Measurements from ENCODE around the gene SLC2A6. TPM values are rescaled to one million over a fixed set of nuclear protein-coding genes. Genes with fewer than 3 reads are reported as not detected.

SLC2A6 gene
- total and polyA plus RNA-seq, 2 of the 8 experiments (the other 6 are each of a cell fraction or from before 2014, with no cell fraction given) = 16.6 to 17.8 TPM

DNA sequence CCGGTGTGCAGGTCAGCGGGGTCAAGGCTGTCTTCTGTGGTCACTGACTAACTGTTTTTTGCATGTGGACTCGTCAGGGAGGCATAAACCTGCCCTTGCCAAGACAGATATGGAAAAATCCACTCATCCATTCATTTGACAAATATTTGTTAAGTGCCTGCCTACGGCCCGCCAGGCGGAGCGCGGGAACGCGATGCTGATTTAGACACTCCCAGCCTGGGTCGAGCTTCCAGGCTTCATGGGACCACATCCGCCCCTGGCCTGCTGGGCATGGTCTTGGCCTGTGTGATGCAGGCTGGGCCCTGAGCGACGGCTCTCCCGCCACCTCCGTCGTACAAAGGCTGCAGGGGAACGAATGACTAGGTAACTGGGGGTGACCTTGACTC lies 27.7 kb upstream of the SLC2A6 start:
- no peak for TF ChIP-seq JUND (IDR thresholded peaks at IDR 0.05; ENCODE audit: low read length)
- TF ChIP-seq KDM4A (IDR thresholded peaks at IDR 0.05; ENCODE audit: low read depth, low read length, severe bottlenecking) = no peak
- Histone ChIP-seq H3K23me2 (ENCODE audit: low read depth, low read length) (peaks cover 3% of the 10 kb centered on the region), H3K18ac (ENCODE audit: extremely low read depth, low read length) (no peak overlapping the region), H3K27me3 (replicated peaks in 1 of 4; ENCODE audit: control insufficient read depth in 3 of 4, extremely low read depth in 1 of 4, insufficient read depth in 3 of 4, low read length in 3 of 4) (peaks cover 0 to 2% (median 0%) of the 10 kb centered on the region in 4 experiments; a peak in 2 of 7 replicates), H2AK5ac (ENCODE audit: low read depth, low read length) (no peak overlapping the region), H2BK20ac (ENCODE audit: low read length) (no peak overlapping the region), H3K36me3 (ENCODE audit: control insufficient read depth in 2 of 4, insufficient read depth in 4 of 4, low read length in 3 of 4) (no peaks in the 10 kb centered on the region), H3K4me2 (ENCODE audit: insufficient read depth in 1 of 2, low read depth in 2 of 2, low read length in 2 of 2) (no peak overlapping the region), H3K14ac (ENCODE audit: insufficient read length) (no peak overlapping the region), H2BK5ac (ENCODE audit: low read depth, low read length) (no peak overlapping the region), H3K4me3 (ENCODE audit: extremely low read depth in 1 of 4, insufficient read depth in 2 of 4, low read depth in 3 of 4, low read length in 4 of 4) (no peak overlapping the region), H2BK120ac (replicated peaks; ENCODE audit: low read depth, low read length) (no peak overlapping the region), H3K9ac (replicated peaks in 1 of 4; ENCODE audit: extremely low read depth in 1 of 4, low read depth in 3 of 4, low read length in 3 of 4) (no peak overlapping the region), H4K8ac (ENCODE audit: extremely low read depth, insufficient read depth, low read length) (peak overlapping the region; percentile 79; the same call in 1 of the 2 replicates), H4K5ac (ENCODE audit: insufficient read length, low read depth, low read length) (no peak overlapping the region), H3K79me1 (ENCODE audit: low read depth, low read length) (no peaks in the 10 kb centered on the region), H2BK15ac (ENCODE audit: low read length) (0 out of 2 replicates have a peak overlapping the region, but pooled peaks have one; percentile 46), H2AFZ (ENCODE audit: low read length) (no peak overlapping the region), H2BK12ac (ENCODE audit: low read depth, low read length) (no peak overlapping the region), H4K20me1 (replicated peaks in 1 of 2; ENCODE audit: control insufficient read depth in 1 of 2, insufficient read depth in 2 of 2, low read length in 2 of 2) (peaks cover 0 to 2% of the 10 kb centered on the region in 2 experiments), H3K4me1 (replicated peaks in 1 of 4; ENCODE audit: control insufficient read depth in 3 of 4, insufficient read depth in 4 of 4, low read length in 3 of 4) (peaks cover 0 to 15% (median 12%) of the 10 kb centered on the region in 4 experiments; a peak in 6 of 7 replicates), H3K56ac (replicated peaks; ENCODE audit: insufficient read length, low read depth, low read length) (no peak overlapping the region), H3K23ac (ENCODE audit: insufficient read length) (no peak overlapping the region), H3K4ac (replicated peaks; ENCODE audit: insufficient read length, low read depth, low read length) (no peak overlapping the region), H3K9me3 (ENCODE audit: insufficient read depth in 2 of 2, low read depth in 1 of 2, low read length in 1 of 2) (peaks cover under 1 to 7% of the 10 kb centered on the region in 2 experiments; a peak in 1 of 4 replicates), H3K79me2 (ENCODE audit: control insufficient read depth in 1 of 2, insufficient read depth in 2 of 2, low read length in 2 of 2) (no peaks in the 10 kb centered on the region), H4K91ac (replicated peaks; ENCODE audit: insufficient read length, low read length) (no peak overlapping the region), H3K27ac (ENCODE audit: low read depth, low read length) (no peak overlapping the region)
- WGBS, 2 experiments (ENCODE audit: extremely low coverage in 1 of 2, insufficient coverage in 1 of 2, insufficient read length in 1 of 2, insufficient replicate concordance in 2 of 2, low coverage in 1 of 2, low lambda C conversion rate in 2 of 2, missing lambda C conversion rate in 1 of 2) = 91% methylated on average over 16 of the region's 18 CpGs; no CpG with 5 or more reads in 1 of the 2 experiments
- DNase-seq (ENCODE audit: low read depth in 1 of 2, low spot score in 2 of 2) (no peak), FAIRE-seq (no peak)
- POLR2A ChIA-PET (ENCODE audit: partially characterized antibody) = no interaction called here
- CTCF ChIA-PET (ENCODE audit: partially characterized antibody) = interaction anchor here (0.5 to 3.0 kb wide), 10 partner anchors 12 to 260 kb away, joined by 3 to 13 read pairs (median 4); partner anchors contain the start of genes ADAMTSL2 and MYMK
